ACC112 (cell line): ENCODE data around the gene MBTPS1.
"Not testable (repeated sequence)": the region's sequence is repeated elsewhere in the genome, so short reads cannot be mapped to it uniquely, and the experiment has no call there.

ENCODE experiments used
- H2AFZ ChIP-seq: fragments of 200-600 bp; sonication (generic); one replicate; pipeline ENCODE4 v1.6.0; 2017; ENCODE audit warnings: antibody characterized with exemption, low read length; ENCODE audit not compliant: unreplicated experiment
- H3K27ac ChIP-seq: fragments of 200-600 bp; sonication (generic); 2 replicates; pipeline ENCODE4 v1.5.1; 2014; ENCODE audit warnings: low read depth, mild to moderate bottlenecking, antibody characterized with exemption, low read length, moderate library complexity
- H3K27me3 ChIP-seq: fragments of 200-600 bp; sonication (generic); 2 replicates; pipeline ENCODE4 v1.6.1; 2014; ENCODE audit warnings: mild to moderate bottlenecking, antibody characterized with exemption, low read length, moderate library complexity, mixed read lengths; ENCODE audit not compliant: insufficient read depth
- H3K36me3 ChIP-seq: fragments of 200-600 bp; sonication (generic); 2 replicates; pipeline ENCODE4 v1.6.1; 2016; ENCODE audit warnings: mild to moderate bottlenecking, antibody characterized with exemption, low read length, moderate library complexity, mixed read lengths; ENCODE audit not compliant: insufficient read depth
- H3K4me1 ChIP-seq: fragments of 200-600 bp; sonication (generic); one replicate; pipeline ENCODE4 v1.6.1; 2016; ENCODE audit warnings: low read length, mixed read lengths; ENCODE audit not compliant: insufficient read depth, unreplicated experiment, control insufficient read depth
- H3K4me3 ChIP-seq: fragments of 200-600 bp; sonication (generic); 2 replicates; pipeline ENCODE4 v1.5.1; 2014; ENCODE audit warnings: mild to moderate bottlenecking, low read depth, low read length
- H3K79me2 ChIP-seq: fragments of 200-600 bp; sonication (generic); one replicate; pipeline ENCODE4 v1.6.0; 2016; ENCODE audit warnings: low read length; ENCODE audit not compliant: control insufficient read depth, unreplicated experiment, insufficient read depth

MBTPS1 gene

DNA sequence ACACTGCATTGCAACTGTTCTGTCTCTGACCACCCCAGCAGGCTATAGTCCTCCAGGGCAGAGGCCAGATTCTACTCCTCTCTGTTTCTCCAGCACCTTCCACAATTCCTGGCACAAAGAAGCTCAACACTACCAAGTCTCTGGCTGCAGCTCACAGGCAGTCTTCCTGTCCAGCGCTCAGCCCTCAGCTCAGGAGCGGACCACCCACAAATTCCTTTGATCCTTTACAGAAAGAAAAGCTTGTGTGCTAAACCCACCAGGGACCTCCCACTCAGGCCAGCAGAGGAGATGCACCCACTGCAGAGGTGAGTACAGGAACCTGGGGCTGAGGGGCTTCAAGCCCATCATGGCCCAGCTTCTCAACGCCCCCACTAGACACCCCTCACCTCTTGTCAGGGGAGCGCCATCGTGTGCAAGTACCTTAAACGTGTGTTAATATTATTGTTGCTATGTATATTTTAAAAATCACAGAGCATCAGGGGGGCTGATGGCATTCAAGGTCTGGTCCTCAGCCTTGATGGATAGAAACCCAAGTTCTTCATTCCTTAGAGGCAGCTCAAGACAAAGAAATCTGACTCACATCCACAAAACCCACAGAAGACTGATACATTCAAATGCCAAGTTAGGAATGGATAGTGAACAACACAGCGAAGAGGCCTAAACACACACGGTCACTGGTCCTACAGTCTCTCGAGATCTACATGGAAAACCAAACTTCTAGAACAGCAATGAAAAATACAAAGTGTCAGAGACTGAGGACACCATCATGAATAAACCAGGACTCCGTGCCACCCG is 19.8 kb upstream of the MBTPS1 start:
- Histone ChIP-seq H3K27me3 (no peaks in the 10 kb centered on the region), H3K4me1 (no peaks in the 10 kb centered on the region), H3K27ac (no peak overlapping the region), H2AFZ (no peak overlapping the region), H3K79me2 (peaks cover 16% of the 10 kb centered on the region), H3K36me3 (no peaks in the 10 kb centered on the region), H3K4me3 (no peak overlapping the region)

DNA sequence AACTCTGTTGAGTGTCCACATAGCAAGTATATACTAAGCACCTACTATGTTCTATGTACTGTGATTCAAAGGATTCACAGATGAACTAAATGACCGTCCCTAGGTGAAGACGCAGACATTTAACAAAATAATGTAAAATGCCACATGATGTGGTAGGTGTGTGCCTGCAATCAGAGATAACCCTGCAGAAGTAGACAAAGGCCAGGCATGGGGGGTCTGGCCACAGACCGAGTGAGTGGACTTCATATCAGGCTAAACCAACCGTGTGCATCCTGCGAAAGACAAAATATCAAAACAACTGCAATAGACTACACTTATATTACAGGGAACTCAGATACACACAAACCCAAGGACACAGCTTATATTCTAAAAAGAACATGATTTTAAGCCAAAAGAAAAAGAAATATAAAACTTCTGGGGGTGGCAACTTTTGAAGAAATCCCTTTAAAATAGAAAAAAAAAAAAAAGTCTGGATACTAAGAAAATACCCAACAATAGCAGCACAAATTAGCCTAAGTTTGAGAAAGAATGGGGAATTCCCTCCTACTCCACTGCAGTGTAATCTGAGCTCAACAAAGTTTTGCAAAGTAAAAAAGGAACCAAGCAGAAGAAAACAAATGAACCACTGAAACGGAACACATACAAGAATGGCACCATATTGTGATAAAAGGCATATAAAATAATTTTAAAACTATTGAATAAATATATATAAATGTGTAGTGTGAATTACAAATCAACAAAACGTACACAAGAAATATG is 16.0 kb upstream of the MBTPS1 start:
- Histone ChIP-seq H3K27me3 (no peaks in the 10 kb centered on the region), H3K4me1 (no peaks in the 10 kb centered on the region), H3K27ac (no peak overlapping the region), H2AFZ (no peak overlapping the region), H3K36me3 (0 out of 2 replicates have a peak, but pooled peaks cover 9% of the 10 kb centered on the region), H3K79me2 (peaks cover 10% of the 10 kb centered on the region), H3K4me3 (no peak overlapping the region)

DNA sequence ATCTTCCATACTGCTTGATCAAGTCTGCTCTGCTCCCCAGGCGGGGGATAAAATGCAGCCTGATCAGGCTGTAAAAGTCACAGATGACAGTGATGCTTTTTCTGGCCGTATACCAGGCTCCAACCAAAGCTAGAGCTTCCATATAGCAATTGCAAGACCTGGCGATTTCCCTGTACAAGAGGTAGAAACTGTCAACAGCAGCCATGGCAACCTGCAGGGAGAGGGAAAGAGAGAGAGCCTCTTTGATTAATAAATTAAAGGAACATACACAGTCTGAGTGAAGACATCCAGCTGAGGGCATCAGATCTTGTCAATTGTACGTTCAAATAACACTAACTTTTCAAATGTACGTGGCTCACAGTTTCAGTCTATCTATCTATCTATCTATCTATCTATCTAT is 14.4 kb upstream of the MBTPS1 start:
- Histone ChIP-seq H3K36me3 (0 out of 2 replicates have a peak, but pooled peaks cover 9% of the 10 kb centered on the region), H3K27ac (no peak overlapping the region), H3K4me3 (no peak overlapping the region), H3K27me3 (no peaks in the 10 kb centered on the region), H3K4me1 (no peaks in the 10 kb centered on the region), H3K79me2 (peaks cover under 1% of the 10 kb centered on the region), H2AFZ (no peak overlapping the region)

DNA sequence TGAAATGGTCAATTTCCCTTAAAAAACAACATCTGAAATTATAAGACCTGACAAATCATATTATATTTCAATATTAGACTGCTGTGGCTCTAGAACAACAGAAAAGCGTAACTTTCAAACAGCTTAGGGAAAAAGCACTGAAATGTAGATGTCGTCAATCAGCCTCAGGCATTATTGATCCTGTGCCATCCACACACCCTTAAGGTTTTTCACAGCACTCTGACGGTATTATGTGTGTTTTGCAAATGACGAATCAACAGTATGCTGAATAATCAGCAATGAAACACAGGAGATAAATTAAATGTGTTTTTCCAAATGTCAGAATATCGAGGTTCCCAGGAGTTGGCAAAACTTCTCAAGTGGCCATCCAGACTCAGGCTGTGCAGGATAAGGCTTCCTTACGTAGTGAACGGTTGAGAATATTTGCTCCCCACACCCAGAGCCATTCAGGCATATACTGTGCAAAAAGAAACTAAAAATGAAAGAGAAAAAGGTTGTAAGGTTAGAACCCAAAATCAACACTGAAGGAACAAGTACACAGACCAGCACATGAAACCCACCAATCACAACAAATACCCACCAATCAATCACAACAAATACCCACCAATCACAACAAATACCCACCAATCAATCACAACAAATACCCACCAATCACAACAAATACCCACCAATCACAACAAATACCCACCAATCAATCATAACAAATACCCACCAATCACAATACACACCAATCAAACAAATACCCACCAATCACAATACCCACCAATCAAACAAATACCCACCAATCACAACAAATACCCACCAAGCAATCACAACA is 7.7 kb upstream of the MBTPS1 start:
- H3K36me3 ChIP-seq, result 0 out of 2 replicates have a peak, but pooled peaks cover 1% of the 10 kb centered on the region
- H3K4me1 ChIP-seq, result no peaks in the 10 kb centered on the region
- H3K79me2 ChIP-seq, result no peaks in the 10 kb centered on the region
- no peak overlapping the region for H3K27ac ChIP-seq
- H3K4me3 ChIP-seq, result no peak overlapping the region
- no peaks in the 10 kb centered on the region for H3K27me3 ChIP-seq
- no peak overlapping the region for H2AFZ ChIP-seq

DNA sequence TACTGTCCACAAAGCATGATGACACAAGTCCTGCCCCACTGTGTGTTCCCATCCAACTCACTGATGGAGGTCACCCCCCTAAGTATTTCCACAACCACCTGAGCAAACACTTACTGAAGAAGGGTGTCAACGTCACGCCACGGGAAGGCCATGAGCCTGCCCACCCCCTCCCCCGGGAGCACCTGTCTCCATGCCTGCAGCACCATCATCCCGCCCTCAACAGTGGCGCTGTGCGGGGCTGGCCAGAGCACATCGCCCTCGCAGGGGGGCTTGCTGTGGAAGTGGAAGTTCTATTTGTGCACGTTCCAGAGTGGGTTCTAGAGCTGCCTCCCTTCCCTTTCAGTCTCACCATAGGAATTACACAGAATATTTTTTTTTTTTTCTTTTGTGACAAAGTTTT is 4.3 kb upstream of the MBTPS1 start:
- H3K4me3 ChIP-seq, result no peak overlapping the region
- H2AFZ ChIP-seq, result no peak overlapping the region
- no peaks in the 10 kb centered on the region for H3K4me1 ChIP-seq
- no peaks in the 10 kb centered on the region for H3K27me3 ChIP-seq
- no peaks in the 10 kb centered on the region for H3K36me3 ChIP-seq
- H3K27ac ChIP-seq, result no peak overlapping the region
- peaks cover 8% of the 10 kb centered on the region for H3K79me2 ChIP-seq

DNA sequence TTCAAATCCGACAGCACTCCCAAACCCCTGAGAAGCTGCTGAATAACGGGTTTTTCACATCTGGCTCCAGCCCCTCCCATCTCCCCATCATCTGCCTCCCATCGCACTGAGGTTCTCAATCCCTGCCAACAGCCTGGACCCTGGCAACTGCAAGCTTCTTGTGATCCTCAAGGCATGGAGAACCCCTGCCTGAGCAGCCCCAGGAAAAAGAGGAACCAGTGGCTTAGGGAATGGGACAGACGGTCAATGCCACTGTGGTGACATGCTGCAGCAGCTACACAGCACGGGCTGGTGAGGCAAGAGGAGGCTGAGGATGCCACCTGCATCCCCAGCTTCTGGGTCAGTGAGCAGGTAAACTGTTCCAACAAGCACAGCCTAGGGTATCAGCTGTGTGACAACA is 3.3 kb upstream of the MBTPS1 start:
- Histone ChIP-seq H3K27me3 (no peaks in the 10 kb centered on the region), H3K36me3 (no peaks in the 10 kb centered on the region), H3K4me1 (peaks cover 6% of the 10 kb centered on the region), H3K79me2 (peaks cover 17% of the 10 kb centered on the region), H3K4me3 (no peak overlapping the region), H2AFZ (no peak overlapping the region), H3K27ac (no peak overlapping the region)

DNA sequence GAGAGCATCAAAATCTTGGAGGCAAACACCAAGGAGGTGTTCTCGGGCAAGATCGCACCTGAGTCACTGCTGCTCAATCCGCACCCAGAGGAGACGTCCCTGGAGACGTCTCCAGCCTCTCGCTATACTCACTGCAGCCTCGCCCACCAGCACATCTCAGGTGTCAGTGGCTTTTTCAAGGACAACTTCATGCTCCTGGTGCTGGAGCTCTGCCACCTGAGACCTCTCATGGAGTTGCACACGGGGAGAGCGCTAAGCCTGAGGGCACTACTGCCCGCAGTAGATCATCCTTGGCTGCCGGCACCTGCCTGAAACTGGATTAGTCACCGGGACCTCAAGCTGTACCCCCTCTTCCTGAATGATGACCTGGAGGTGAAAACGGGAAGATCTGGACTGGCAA is 2.6 kb upstream of the MBTPS1 start:
- Histone ChIP-seq H3K4me1 (peaks cover 6% of the 10 kb centered on the region), H3K36me3 (no peaks in the 10 kb centered on the region), H3K27ac (no peak overlapping the region), H3K27me3 (no peaks in the 10 kb centered on the region), H2AFZ (no peak overlapping the region), H3K79me2 (peaks cover 24% of the 10 kb centered on the region), H3K4me3 (no peak overlapping the region)

DNA sequence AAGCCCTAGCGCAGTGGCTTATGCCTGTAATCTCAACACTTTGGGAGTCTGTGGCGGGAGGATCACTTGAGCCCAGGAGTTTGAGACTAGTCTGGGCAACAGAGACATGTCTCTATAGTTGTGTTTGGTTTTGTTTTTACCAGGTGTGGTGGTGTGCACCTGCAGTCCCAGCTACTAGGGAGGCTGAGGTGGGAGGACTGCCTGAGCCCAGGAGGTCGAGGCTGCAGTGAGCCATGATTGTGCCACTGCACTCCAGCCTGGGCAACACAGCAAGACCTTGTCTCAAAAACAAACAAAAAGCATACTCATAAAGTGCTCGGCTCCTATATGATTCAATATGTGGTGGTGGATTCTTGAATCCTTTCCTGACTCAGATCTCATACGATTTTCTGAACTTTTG is 1.6 kb upstream of the MBTPS1 start:
- not testable (repeated sequence) for H3K27me3 ChIP-seq, H3K4me1 ChIP-seq, H3K27ac ChIP-seq, H3K36me3 ChIP-seq, H2AFZ ChIP-seq, H3K4me3 ChIP-seq
- peaks cover 31% of the 10 kb centered on the region for H3K79me2 ChIP-seq

DNA sequence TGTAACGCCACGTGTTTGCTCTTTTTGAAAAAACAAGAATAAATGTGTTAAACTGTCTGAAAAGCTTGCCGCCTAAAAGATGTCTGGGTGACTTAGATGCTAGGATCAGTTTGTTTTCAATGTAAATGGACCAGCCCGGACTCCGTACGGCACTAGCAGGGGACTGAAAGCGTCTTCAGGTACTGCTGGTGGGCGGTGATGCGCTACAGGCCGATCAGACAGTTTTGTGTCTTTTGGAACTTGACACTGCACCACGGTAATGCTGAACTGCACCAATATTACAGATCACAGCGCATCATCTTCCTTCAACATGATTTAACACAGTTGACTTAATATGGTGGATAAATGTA is 727 bp upstream of the MBTPS1 start:
- peak overlapping the region; percentile 79; the same call in 1 of the 2 replicates for H3K27ac ChIP-seq
- peak overlapping the region; percentile 88 for H2AFZ ChIP-seq
- peaks cover 37% of the 10 kb centered on the region for H3K79me2 ChIP-seq
- H3K27me3 ChIP-seq, result no peaks in the 10 kb centered on the region
- H3K36me3 ChIP-seq, result no peaks in the 10 kb centered on the region
- peak overlapping the region; percentile 90 for H3K4me3 ChIP-seq
- peaks cover 6% of the 10 kb centered on the region for H3K4me1 ChIP-seq

DNA sequence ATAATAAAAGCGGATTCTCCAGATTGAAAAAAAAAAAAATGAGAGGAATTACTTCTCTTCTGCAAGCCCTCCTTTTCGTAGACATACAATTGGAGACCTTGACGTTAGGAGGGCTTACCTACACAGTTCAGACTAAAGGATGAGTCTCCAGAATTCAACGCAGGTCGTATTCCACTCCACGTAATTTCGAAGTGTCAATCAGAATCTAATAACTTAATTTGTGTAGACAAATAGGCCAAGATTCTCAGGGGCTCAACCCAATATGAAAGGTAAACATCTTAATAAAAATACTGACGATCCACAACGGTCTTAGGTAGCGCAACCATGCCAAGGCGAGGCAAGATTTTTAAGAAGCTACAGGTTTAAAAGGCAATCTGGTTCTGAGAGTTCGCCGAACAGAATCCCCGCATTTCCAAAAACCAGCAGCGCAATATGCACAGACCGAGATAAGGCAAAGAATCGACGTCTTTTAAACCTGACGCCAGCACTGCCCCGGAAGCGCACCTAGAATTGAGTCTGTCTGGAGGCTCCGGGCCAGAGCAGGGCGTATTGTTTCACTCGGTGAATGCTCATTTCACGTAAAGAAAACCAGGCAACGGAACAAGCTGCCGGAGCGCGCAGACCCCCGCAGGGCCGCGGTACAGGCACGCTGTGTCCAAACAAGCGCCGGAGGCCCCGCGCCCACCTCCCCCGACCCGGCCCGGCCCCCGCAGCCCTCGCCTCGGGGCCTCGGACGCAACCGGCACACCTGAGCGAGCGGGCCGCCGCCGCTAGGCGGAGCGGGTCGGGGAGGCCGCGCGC is 623 bp downstream of the MBTPS1 start:
- Histone ChIP-seq H3K36me3 (no peaks in the 10 kb centered on the region), H3K27me3 (no peaks in the 10 kb centered on the region), H2AFZ (peak overlapping the region; percentile 69), H3K27ac (peak overlapping the region; percentile 51; the same call in 1 of the 2 replicates), H3K79me2 (peaks cover 42% of the 10 kb centered on the region), H3K4me1 (peaks cover 6% of the 10 kb centered on the region), H3K4me3 (peak overlapping the region; percentile 90)
